Kidney (tissue), 14 donors: ENCODE measurements around the gene ISOC1. TPM values are rescaled to one million over a fixed set of nuclear protein-coding genes. Genes with fewer than 3 reads are reported as not detected.

Experiments
- DNase-seq, 5 donors: peaks; one replicate each; pipeline ENCODE4 v3.0.0-alpha.2; 2013 to 2020
- FAIRE-seq: peaks from 2 replicates; lab custom pipeline; 2012; peaks lifted over from hg19 to GRCh38; lab: Jason Lieb, UNC
- H3K27ac ChIP-seq, 2 donors: one replicate each; pipeline ENCODE4 v1.7.0; 2013; ENCODE audit warnings: low read depth in 2 of 2, low read length in 2 of 2, inconsistent platforms in 1 of 2
- H3K27me3 ChIP-seq: one replicate; pipeline ENCODE4 v1.7.1; 2013; ENCODE audit warnings: low read length, inconsistent platforms; ENCODE audit not compliant: control insufficient read depth, insufficient read depth
- H3K36me3 ChIP-seq, 3 donors: one replicate each; pipeline versions ENCODE4 v1.7.0 to v1.7.1; 2013; ENCODE audit warnings: low read length in 3 of 3, control low read depth in 1 of 3, inconsistent platforms in 1 of 3; ENCODE audit not compliant: insufficient read depth in 3 of 3, control insufficient read depth in 2 of 3
- H3K4me1 ChIP-seq, 3 donors: one replicate each; pipeline versions ENCODE4 v1.7.0 to v1.7.1; 2013; ENCODE audit warnings: low read length in 3 of 3, inconsistent platforms in 1 of 3, low read depth in 1 of 3; ENCODE audit not compliant: control insufficient read depth in 2 of 3, insufficient read depth in 2 of 3
- H3K4me3 ChIP-seq, 3 donors: one replicate each; pipeline versions ENCODE4 v1.7.0 to v1.8.1; 2013; ENCODE audit warnings: low read length in 3 of 3, control low read depth in 1 of 3, inconsistent platforms in 1 of 3
- H3K9ac ChIP-seq, 3 donors: one replicate each; pipeline versions ENCODE4 v1.7.0 to v1.7.1; 2013; ENCODE audit warnings: low read length in 3 of 3, control low read depth in 1 of 3, inconsistent platforms in 1 of 3
- H3K9me3 ChIP-seq, 3 donors: one replicate each; pipeline versions ENCODE4 v1.7.0 to v1.7.1; 2013; ENCODE audit warnings: low read length in 3 of 3, control low read depth in 1 of 3, inconsistent platforms in 1 of 3; ENCODE audit not compliant: control insufficient read depth in 2 of 3, insufficient read depth in 1 of 3
- intact Hi-C: fragments of 100-400 bp; cut with DNase I; formaldehyde crosslinking; loops from one replicate; pipeline ENCODE4 v1.11.1; 2022
- polyA plus RNA-seq: library from polyadenylated mRNA; stranded (reverse); fragments of 350-450 nt; fragmentation: Illumina TruSeq; extraction: RNeasy Lipid Tissue Mini Kit (QIAGEN cat#74804); gene quantifications from one replicate; pipeline ENCODE4 v1.2.3, GENCODE V29; 2014; ENCODE audit warnings: low read depth, low replicate concordance; ENCODE audit not compliant: insufficient read depth
- total RNA-seq: library from RNA; stranded (reverse); fragmentation: NEBNext Ultra II Directional; extraction: Animal tissue kit (Norgen Biotek cat#: 25700); gene quantifications from one replicate; pipeline ENCODE4 v1.2.1, GENCODE V29; 2021
- TF ChIP-seq, protein P1 (sequence below): IDR thresholded peaks from 3 replicates; pipeline ENCODE4 v1.5.1; 2012; ENCODE audit warnings: mild to moderate bottlenecking, moderate library complexity, borderline replicate concordance; ENCODE audit not compliant: insufficient read depth; ENCODE audit errors: extremely low read depth
- donor health status: control.
- donor health status: control.
- donor health status: control.
- donor health status: control.
- donor health status: control.
- donor health status: DM: yes; HTN: yes; CAD: no.
- donor health status: Normal renal cell carcinoma (clear cell type).

Gene ISOC1
- total and polyA plus RNA-seq, 2 donors from 2014 or later, result 12.4 to 29.3 TPM

DNA sequence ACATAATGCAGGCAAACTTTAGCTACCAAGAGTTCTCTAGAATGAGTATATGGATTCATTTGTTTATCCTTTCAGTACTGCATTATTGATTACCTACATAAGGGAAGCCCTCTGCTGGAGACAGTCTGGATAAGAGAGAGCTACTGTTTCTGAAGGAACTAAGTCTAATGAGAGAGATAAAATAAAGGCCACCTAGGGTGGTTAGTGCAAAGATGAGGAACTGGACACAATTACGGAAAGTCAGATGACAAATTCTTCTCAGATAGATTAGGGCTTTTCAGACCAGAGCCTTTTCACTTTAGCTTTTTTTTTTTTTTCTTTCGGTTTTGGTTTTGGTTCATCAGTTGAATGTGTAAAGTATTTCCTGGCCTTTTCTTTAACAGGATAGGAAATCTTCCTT is 31.3 kb downstream of the ISOC1 start:
- intact Hi-C loops, result no loop called here
- Histone ChIP-seq H3K9ac (no peak overlapping the region), H3K27ac (no peak overlapping the region), H3K27me3 (no peaks in the 10 kb centered on the region), H3K9me3 (no peaks in the 10 kb centered on the region), H3K4me1 (no peaks in the 10 kb centered on the region), H3K4me3 (no peak overlapping the region), H3K36me3 (no peaks in the 10 kb centered on the region)
- FAIRE-seq (no peak), DNase-seq (no peak)
- TF ChIP-seq, protein P1, sequence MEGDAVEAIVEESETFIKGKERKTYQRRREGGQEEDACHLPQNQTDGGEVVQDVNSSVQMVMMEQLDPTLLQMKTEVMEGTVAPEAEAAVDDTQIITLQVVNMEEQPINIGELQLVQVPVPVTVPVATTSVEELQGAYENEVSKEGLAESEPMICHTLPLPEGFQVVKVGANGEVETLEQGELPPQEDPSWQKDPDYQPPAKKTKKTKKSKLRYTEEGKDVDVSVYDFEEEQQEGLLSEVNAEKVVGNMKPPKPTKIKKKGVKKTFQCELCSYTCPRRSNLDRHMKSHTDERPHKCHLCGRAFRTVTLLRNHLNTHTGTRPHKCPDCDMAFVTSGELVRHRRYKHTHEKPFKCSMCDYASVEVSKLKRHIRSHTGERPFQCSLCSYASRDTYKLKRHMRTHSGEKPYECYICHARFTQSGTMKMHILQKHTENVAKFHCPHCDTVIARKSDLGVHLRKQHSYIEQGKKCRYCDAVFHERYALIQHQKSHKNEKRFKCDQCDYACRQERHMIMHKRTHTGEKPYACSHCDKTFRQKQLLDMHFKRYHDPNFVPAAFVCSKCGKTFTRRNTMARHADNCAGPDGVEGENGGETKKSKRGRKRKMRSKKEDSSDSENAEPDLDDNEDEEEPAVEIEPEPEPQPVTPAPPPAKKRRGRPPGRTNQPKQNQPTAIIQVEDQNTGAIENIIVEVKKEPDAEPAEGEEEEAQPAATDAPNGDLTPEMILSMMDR, result no peak

DNA sequence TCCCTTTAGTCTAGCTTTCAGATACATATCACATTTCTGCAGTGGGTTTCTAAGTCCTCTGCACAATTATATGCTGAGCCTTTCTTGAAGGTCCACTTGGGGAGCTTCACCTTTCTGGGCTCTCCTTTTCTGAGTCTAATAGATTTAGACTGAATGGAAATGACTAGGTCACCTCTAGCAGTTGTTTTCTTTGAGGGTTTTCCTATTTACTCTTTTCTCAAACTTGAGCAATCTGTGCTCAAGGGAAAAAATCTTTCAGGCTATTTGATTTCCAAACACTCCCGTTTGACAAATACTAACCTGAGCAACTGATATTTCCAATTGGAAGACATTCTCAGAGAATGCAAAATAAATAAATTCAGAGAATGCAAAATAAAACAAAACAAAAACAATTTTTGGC is 39.0 kb downstream of the ISOC1 start:
- no peak overlapping the region for H3K4me3 ChIP-seq
- TF ChIP-seq, protein P1, result no peak
- no peaks in the 10 kb centered on the region for H3K36me3 ChIP-seq
- DNase-seq (no peak), FAIRE-seq (no peak)
- no peak overlapping the region for H3K27ac ChIP-seq
- no peaks in the 10 kb centered on the region for H3K4me1 ChIP-seq
- no peaks in the 10 kb centered on the region for H3K27me3 ChIP-seq
- intact Hi-C loops, result no loop called here
- no peaks in the 10 kb centered on the region for H3K9me3 ChIP-seq
- no peak overlapping the region for H3K9ac ChIP-seq

DNA sequence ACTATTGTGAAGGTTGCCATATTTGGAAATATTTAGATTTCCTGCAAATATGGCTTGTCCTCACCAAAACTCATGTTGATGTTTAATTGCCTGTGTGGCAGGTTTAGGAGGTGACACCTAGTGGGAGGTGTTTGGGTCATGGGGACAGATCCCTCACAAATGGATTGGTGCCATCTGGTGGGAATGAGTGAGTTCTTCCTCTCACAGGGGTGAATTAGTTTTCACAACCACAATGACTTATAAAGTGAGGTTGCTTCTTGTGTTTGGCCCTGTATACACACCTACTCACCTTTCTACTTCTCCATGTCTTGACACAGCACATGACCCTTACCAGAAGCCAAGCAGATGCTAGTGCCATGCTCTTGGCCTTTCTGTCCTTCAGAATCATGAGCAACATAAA is 41.1 kb downstream of the ISOC1 start:
- DNase-seq (no peak), FAIRE-seq (no peak)
- H3K4me1 ChIP-seq, result no peaks in the 10 kb centered on the region
- no peak overlapping the region for H3K4me3 ChIP-seq
- no peaks in the 10 kb centered on the region for H3K9me3 ChIP-seq
- intact Hi-C loops, result no loop called here
- no peaks in the 10 kb centered on the region for H3K27me3 ChIP-seq
- no peak overlapping the region for H3K27ac ChIP-seq
- TF ChIP-seq, protein P1, result no peak
- H3K9ac ChIP-seq, result no peak overlapping the region
- H3K36me3 ChIP-seq, result no peaks in the 10 kb centered on the region

DNA sequence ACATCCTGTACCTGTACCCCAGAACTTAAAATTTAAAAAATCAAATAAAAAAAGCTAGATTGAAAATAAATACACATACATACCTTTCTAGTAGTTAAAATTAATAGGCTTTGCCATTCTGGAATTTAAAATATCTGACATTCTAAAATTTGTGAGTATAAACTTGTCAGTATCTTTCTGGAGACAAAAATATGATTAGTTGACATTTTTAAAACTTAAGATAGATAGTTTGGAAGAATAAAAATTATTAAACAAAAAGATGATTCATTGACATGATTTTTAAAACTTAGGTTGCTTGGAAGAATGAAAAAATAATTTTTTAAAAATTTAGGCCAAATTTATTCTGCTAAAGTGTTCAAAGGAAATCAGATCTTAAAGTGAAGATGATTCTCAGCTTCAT is 43.1 kb downstream of the ISOC1 start:
- H3K27me3 ChIP-seq, result no peaks in the 10 kb centered on the region
- DNase-seq (no peak), FAIRE-seq (peak; percentile 33)
- H3K27ac ChIP-seq, result no peak overlapping the region
- no peaks in the 10 kb centered on the region for H3K36me3 ChIP-seq
- no peak overlapping the region for H3K9ac ChIP-seq
- TF ChIP-seq, protein P1, result no peak
- no peaks in the 10 kb centered on the region for H3K9me3 ChIP-seq
- H3K4me1 ChIP-seq, result no peaks in the 10 kb centered on the region
- H3K4me3 ChIP-seq, result no peak overlapping the region
- intact Hi-C loops, result no loop called here
